IMR-90 (cell line): ENCODE data around the gene JSRP1.

ENCODE experiments used
- CHD1 ChIP-seq: IDR thresholded peaks from 2 replicates; pipeline ENCODE4 v1.6.1; 2012; ENCODE audit warnings: low read depth, low read length, improper control_type of control experiment
- POLR2A ChIP-seq: IDR thresholded peaks from 2 replicates; pipeline ENCODE4 v1.6.1; 2012; ENCODE audit warnings: mild to moderate bottlenecking, low read depth, low read length
- RAD21 ChIP-seq: IDR thresholded peaks from 2 replicates; pipeline ENCODE4 v1.6.1; 2012; ENCODE audit warnings: low read length, improper control_type of control experiment
- TF ChIP-seq, protein P1 (sequence below): conservative IDR thresholded peaks from 2 replicates; pipeline ENCODE4 v1.5.1; 2012; ENCODE audit warnings: mild to moderate bottlenecking, low read depth, low read length, improper control_type of control experiment
- TF ChIP-seq, protein P2 (sequence below): fragments of 150-350 bp; IDR thresholded peaks from 2 replicates; pipeline ENCODE4 v1.6.1; 2016; ENCODE audit warnings: low read depth, mild to moderate bottlenecking, low read length, moderate library complexity, borderline replicate concordance

GRCh38 chr19:2252055-2252796 is 4.0 kb downstream of the JSRP1 start:
- TF ChIP-seq, protein P1, sequence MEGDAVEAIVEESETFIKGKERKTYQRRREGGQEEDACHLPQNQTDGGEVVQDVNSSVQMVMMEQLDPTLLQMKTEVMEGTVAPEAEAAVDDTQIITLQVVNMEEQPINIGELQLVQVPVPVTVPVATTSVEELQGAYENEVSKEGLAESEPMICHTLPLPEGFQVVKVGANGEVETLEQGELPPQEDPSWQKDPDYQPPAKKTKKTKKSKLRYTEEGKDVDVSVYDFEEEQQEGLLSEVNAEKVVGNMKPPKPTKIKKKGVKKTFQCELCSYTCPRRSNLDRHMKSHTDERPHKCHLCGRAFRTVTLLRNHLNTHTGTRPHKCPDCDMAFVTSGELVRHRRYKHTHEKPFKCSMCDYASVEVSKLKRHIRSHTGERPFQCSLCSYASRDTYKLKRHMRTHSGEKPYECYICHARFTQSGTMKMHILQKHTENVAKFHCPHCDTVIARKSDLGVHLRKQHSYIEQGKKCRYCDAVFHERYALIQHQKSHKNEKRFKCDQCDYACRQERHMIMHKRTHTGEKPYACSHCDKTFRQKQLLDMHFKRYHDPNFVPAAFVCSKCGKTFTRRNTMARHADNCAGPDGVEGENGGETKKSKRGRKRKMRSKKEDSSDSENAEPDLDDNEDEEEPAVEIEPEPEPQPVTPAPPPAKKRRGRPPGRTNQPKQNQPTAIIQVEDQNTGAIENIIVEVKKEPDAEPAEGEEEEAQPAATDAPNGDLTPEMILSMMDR = no peak
- TF ChIP-seq CHD1 (no peak), POLR2A (no peak), RAD21 (no peak)
- TF ChIP-seq, protein P2, sequence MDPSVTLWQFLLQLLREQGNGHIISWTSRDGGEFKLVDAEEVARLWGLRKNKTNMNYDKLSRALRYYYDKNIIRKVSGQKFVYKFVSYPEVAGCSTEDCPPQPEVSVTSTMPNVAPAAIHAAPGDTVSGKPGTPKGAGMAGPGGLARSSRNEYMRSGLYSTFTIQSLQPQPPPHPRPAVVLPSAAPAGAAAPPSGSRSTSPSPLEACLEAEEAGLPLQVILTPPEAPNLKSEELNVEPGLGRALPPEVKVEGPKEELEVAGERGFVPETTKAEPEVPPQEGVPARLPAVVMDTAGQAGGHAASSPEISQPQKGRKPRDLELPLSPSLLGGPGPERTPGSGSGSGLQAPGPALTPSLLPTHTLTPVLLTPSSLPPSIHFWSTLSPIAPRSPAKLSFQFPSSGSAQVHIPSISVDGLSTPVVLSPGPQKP = no peak
